HG02885 (cell line): ENCODE data around the gene TNFAIP2.

Source experiments
- ATAC-seq: cut with Tn5 transposase; IDR thresholded peaks from one replicate; pipeline ENCODE4 v1.9.1; 2021; ENCODE audit warnings: mild to moderate bottlenecking; ENCODE audit not compliant: unreplicated experiment, poor library complexity

TNFAIP2 gene

DNA sequence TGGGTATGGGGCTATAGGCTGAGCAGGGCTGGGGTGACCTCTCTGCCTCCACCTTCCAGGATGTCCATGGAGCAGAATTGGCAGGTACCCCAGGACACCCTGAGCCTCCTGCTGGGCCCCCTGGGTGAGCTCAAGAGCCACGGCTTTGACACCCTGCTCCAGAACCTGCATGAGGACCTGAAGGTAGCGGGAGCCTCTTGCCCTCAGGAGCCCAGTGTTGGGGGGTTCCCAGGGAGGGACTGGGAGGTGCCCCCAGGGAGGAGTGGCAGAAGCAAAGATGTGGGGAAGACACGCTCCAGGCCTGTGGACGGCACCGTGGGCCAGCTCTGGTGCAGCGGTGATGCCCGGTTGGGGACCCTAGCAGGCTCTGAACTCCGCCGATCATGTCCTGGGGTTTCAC, 8.3 kb downstream of the TNFAIP2 start:
- ATAC-seq = no peak

DNA sequence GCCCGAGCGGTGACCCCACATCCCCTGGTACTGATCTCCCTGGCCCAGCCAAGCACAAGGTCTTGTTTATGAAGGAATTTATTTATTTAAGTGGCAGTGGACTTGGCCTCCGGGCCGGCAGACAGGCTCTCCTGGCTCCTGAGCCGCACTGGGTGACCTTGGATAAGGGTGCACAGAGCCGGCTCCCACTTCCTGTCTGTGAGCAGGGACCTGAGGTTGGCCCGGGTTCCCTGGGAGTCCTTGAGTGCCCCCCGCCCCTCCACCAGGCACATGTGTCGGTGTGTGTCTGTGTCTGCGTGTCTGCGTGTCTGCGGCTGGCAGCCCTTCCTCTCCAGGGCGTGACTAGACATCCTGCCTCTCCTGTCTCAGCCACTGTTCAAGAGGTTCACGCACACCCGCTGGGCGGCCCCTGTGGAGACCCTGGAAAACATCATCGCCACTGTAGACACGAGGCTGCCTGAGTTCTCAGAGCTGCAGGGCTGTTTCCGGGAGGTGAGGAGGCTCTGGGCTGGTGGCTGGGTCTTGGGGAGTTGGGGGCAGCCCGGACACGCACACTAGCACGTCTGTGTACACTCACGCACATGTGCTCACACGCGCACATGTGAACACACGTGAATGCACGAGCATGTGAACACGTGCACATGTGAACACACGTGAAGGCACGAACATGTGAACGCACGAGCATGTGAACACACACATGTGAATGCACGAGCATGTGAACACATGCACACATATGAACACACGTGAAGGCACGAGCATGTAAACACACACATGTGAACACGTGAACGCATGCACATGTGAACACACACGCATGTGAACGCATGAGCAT, 9.3 kb downstream of the TNFAIP2 start:
- no peak for ATAC-seq

DNA sequence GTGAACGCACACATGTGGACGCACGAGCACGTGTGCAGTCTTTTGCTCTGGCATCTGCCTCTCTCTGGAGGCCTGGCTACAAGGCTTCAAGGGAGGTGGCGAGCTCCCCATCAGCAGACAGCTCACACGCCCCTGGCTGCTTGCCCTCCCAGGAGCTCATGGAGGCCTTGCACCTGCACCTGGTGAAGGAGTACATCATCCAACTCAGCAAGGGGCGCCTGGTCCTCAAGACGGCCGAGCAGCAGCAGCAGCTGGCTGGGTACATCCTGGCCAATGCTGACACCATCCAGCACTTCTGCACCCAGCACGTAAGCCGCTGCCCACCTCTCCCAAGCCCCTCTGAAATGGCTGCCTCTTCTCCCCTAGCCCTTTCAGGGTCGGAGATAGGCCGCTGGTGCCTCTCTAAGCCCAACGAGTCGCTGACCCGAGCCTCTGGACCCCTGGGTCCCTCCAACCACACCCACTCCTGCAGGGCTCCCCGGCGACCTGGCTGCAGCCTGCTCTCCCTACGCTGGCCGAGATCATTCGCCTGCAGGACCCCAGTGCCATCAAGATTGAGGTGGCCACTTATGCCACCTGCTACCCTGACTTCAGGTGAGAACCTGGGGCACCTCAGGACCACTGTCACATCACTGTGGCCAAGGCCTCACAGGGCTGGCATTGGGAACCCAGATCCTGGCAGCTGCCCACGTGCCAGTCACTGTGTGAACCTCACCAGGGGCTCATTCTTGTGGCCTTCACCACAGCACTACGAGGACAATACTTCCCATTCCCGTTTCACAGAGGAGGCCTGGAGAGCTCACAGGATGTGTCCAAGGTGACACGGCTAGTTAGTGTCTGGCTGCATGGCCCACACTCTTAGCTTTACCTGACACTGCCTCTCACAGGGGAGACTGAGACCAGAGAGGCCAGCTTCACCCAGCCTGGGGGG, 10.2 kb downstream of the TNFAIP2 start:
- no peak for ATAC-seq

DNA sequence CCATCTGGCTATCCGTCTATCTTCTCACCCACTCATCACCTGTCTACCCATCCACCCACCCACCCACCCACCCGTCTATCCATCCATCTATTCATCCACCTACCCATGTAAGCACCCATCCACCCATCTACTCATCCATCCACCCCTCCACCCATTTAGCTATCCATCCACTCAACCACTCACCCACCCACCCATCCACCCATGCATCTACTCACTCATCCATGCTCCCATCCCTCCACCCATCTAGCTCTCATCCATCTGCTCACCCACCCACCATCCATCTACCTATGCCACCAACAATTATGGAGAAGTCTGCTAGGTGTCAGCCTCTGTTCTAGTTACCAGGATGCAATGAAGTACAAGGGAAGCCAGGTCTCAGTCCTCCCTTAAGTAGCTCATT, 11.1 kb downstream of the TNFAIP2 start:
- no peak for ATAC-seq

DNA sequence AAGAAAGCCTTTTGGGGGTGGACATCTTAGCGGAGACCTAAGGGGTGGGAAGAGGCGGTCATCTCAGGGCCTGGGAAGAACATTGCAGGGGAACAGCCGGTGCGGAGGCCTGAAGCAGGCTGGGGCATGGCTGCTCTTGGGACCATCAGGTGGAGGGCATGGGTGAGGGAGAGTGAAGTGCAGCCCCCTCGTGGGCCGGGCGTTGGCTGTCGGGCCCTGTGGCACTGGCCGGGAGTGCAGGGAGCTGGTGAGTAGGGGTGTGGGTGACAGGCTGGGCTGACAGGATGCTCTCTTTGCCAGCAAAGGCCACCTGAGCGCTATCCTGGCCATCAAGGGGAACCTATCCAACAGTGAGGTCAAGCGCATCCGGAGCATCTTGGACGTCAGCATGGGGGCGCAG, 11.7 kb downstream of the TNFAIP2 start:
- no peak for ATAC-seq

DNA sequence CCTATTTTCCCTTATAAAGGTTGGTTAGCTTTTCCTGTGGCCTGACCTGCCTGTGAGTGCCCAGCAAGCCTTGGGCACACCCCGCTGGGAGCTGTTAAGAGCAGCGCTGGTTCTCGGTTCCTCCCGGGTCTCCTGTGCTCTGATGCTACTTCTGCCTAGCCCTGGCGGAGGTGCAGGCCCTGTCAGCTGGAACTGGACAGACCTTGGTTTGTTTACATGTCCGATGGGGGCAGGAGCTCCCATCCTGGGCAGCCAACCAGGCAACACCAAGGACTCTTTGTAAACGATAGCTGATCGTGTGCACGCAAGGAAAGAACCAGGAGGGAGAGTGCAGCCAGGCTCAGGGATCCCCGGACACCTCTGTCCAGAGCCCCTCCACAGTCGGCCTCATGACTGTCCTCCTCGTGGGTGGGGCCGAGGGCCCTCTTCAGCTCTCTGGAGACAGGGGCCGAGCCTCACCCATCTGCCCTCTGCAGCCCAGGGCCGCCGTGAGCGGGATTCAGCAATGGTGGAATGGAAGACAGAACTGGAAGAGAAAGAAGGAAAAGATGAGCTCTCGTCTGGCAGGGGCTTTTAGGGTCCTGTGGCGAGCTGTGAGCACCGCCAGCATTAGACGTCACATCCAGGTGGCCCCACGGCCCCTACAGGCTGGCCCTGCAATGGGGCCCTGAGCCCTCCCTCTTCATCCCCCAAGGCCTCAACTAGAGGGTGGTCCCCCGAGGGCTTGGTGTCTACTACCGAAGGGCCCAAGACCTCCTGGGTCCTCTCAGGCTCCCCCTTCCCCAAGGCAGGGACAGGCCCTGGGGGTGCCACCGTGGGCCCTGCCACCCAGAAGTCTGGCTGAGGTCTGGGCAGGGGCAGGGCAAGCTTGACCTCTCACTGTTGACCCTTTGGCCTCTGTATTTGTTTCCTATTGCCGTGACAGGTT, 12.3 kb downstream of the TNFAIP2 start:
- no peak for ATAC-seq

DNA sequence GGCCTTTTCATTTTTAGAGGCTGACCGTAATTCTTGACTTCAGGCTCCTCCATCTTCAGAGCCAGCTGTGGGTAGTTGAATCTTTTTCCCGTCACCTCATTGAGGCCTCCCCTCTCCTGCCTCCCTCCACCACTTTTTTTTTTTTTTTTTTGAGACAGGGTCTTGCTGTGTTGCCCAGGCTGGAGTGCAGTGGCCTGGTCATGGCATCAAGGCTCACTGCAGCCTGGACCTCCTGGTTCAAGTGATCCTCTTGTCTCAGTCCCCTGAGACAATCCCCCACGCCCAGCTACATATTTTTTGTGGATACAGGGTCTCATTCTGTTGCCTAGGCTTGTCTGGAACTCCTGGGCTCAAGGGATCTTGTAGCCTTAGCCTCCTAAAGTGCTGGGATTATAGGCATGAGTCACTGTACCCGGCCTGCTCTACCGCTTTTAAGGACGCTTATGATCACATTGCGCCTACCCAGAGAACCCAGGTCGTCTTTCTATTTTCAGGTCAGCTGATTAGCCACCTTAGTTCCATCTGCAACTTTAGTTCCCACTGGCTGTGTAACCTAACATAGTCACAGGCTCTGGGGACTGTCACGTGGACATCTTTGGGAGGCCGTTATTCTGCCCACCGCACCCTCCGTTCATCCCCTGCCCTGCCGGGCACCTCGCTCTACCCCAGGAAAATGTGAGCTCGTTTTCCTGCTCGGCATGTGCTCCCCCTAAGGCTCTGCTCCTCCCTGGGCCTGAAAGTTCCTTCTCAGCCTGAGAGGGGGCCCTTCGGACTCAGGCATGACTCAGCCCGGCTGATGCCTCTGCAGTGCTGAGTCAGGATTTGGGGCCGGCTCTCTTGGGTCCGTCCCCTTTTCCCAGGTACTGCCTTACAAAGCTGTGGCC, 13.4 kb downstream of the TNFAIP2 start:
- no peak for ATAC-seq

DNA sequence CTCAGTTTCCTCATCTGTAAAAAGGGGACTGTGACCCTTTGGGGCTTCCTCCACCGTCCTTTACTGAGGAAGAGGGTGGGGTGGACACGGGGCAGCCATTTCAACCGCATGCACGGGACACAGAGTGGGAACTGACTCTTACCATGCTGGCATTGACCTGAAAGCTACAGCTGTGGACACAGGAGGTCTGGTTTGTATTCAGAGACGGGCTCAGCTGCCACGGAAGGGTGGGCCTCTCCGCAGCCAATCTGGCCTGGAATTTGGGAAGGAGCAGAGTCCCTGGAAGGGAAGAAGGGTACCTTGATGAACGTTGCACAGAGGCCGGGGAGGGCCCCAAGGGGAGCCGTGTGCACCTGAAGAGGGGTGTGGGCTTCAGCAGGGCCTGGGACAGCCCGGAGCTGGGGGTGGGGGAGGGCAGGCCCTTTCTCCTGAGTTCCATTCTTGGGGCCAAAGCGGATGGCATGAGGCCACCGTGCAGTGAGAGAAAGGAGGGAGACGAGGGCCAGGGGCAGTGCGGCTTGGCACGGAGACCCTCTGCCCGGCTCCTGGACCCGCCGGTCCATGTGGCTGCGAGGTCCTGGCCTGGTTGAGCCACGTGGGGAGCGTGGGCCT, 14.5 kb downstream of the TNFAIP2 start:
- no peak for ATAC-seq

DNA sequence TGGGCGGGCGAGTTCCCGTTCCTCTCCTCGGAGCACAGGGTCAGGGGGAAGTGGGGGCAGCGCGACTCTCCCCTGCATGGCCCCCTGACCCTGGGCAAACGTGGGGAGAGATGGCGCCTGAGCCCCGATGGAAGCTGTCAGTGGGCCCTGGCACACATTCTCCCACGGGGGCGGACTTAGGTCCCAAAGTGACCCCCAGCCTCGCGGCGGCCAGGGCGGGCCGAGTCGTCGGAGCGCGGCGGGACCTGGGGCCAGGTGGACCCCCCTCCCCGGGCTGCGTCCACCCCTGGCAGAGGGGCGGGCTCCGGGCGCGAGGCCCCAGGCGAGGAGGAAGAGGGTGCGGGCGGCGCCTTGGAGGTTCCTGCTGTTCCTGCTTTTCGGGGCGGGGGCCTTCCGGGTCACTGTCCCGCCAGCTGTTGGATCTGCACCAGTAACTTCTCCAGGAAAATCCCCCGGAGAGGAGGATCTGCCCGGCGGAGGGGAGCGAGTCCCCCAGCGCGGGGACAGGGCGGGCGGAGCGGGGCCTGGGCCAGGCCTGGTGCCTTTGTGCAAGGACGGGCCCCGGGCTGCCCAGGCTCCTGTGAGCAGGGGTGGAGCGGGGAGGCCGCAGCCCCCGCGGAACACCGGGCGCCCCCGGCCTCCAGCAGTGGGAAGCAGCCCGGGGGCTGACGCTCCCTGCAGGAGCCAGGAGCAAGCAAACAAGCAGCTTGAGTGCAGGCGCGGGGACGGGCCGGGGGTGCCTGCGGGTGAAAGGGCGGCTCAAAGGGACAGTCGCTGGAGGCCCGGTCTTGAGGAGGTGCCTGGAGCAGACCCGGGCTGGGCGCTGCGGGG, 15.3 kb downstream of the TNFAIP2 start:
- ATAC-seq = no peak

DNA sequence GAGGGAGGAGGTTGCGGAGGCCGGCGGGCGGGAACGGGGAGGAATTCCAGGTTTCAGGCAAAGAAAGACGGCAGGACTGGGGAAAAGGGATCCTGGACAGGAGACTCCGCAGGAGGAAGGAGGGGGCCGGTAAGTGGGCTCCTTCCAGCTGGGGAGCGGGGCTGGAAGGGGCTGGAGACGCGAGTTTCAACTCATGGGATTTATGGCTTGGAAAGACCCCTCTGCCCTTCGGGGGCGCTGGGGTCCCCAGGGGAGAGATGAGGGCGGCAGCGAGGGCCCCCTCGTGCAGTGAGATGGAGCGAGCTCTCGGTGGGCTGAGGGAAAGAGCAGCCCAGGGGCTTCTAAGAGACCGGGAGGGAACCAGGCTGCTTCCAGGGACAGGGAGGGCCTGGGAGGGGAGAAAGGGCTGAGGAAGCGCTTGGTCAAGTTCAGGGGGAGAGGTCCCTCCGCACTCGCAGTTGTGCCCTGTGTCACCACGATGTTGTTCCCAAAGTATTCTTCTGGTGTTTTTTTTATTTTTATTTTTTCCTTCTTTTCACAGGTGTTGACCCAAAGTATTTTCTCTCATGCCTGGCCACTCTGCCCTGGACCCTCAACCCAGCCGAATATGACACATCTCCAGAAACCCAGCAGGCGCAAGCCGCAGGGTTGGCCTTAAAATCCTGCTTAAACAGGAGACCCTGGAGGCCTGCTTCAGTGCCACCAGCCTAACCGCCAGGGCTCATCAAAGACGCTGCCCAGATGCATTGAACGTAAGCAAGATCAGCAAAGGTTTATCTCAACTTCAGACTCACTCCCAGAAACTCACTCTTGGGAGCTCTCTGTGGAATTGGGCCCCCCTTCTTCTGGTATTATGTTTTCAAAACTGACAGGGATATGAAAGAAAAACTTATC, 16.1 kb downstream of the TNFAIP2 start:
- ATAC-seq = no peak

DNA sequence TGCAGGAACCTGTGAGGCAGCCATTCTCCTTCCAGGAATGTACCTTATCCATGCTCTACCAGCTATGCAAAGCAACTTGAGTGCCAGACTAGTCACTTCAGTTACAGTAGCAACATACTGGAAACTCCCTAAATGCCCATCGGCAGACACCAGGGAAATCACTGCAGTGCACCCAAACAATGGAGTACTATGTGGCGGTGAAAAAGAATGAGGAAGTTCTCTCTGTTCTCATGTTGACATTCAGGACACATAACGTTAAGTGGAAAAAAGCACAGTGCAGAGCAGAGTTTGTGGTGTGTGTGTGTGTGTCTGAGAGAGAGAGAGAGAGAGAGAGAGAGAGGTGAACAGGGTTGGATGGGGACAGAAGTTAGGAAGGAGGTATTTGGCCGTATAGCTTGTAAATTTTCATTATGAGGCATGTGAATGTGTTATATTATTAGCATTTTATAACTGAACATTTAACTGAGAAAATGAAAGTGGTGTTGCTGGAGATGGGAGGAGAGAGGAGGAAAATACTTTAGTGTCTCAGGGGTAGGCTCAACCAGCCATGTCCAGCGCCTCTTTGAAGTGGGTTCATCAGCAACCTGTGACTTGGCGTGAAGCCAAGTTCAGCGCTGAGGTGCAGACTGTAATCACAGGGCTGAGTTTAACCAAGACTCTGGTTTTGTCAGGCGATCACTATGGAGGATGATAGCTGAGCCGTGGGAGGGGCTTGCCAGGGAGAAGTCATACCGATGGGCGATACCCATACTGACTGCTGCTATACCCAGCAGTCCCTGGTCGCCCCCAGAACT, 17.3 kb downstream of the TNFAIP2 start:
- ATAC-seq = peak; percentile 72

DNA sequence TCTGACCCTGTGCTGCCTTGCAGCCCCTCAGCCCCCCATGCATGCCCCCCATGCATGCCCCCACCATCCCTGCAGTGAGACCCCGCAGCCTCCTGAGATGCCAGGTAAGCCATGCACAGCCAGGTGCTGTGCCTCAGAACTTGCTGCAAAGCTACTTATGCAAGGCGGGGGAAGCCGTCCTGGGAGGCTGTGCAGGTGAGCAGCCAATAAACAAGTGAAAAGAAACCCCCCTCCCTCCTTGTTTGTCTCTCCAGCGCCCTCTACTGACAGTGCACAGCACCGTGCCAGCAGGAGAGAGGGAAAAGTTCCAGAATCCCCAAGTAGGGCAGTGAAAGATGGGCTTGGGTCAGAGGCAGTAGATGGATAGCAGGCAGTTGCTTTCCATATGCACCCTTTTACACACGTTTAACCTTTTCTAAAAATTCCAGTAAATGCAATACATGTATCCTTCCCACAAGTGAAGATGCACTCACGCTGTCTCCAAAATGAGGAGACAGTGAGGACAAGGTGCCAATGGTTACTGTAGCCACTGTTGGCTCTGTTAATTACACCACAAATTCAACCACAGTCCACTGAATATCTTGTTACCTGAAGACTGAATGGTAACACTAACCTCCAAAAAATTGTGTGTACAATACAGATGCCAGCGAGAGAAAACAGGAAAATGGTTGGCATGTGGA, 18.0 kb downstream of the TNFAIP2 start:
- peak; percentile 24 for ATAC-seq

DNA sequence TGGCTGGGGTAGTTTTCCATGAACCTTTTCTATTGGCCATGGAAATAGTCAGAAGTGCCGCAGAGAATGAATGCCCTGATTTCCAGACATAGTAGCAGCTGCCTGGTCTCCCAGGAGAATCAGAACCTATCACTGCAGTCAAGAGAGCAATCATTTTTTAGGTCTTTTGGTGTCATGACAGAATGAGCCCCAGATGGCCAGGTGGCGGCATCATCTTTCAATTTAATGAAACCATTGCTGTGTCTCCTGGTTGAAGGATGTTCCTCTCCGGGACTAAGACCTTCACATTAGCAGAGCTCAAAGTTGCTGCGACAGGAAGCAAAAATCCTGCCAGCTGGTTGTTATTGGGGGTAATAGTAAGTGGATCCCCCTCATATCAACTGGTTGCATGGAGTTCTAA, 18.8 kb downstream of the TNFAIP2 start:
- ATAC-seq = no peak

DNA sequence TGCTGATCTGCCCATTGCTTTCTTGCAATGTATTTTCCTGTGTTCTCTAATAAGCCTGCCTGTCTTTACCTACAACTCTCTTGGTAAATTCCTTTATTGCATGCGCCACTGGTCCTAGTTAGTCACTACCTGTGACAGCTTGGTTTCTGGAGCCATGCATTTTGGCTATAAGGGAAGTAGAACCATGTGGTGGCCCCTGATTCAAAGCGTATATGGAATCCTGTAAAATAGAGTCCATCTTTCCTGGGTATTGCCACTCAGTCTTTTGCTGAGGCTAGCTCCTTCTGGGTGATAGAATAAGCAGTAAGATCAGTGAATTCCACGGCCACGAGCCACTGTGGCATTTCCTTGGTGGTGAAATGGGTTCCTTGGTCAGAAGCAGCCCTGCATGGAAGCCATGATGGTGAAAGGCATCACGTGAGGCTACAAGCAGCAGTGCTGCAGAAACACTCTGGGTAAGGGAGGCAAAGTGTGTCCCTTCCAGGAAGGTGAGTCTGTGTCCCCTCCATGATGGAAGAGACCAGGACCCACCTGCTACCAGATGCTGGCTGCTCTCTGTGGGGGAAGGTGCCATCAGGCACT, 19.6 kb downstream of the TNFAIP2 start:
- ATAC-seq = no peak

DNA sequence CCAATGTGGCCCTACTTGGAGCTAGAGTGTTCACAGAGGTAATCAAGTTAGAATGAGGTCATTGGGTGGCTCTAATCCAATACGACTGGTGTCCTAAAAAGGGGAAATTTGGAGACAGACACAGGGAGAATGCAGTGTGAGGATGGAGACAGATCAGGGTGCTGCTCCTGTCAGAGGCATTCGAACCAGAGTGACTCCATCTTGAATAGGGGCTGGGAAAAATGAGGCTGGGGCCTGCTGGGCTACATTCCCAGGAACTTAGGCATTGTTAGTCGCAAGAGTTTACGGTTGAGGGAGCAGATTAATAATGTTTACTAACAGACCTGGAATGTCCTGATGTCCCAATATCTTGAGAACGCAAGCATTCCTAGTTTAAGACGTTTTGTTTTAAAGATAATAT, 20.2 kb downstream of the TNFAIP2 start:
- ATAC-seq = no peak
